PC-3 (cell line): ENCODE measurements around the gene MCL1. TPM values are rescaled to one million over a fixed set of nuclear protein-coding genes. Genes with fewer than 3 reads are reported as not detected.
A peak's percentile ranks its signal among the peaks of the same experiment; 100 is the strongest.

Experiments
- ATAC-seq: fragments of 200-7000 bp; cut with Tn5 transposase; 2 replicates; pipeline ENCODE4 v1.9.1; 2020; ENCODE audit warnings: mild to moderate bottlenecking, moderate library complexity
- BruUV-seq: library from RNA; stranded (reverse); fragments of 400-500 nt; replicated peaks from 2 replicates; lab custom pipeline; 2021; lab: Mats Ljungman, UMichigan
- CTCF ChIA-PET: fragments of 300-600 bp; sonication (Branson Sonifier 250); formaldehyde crosslinking; loops from one replicate; lab custom pipeline; 2022; ENCODE audit warnings: antibody characterized with exemption; lab: Charles Lee
- POLR2A ChIA-PET: fragments of 300-600 bp; sonication (Branson Sonifier 250); formaldehyde crosslinking; loops from one replicate; lab custom pipeline; 2022; ENCODE audit warnings: antibody characterized with exemption; ENCODE audit not compliant: unreplicated experiment; lab: Charles Lee
- DNase-seq: peaks from one replicate; pipeline ENCODE4 v3.0.0-alpha.2; 2015
- H2AFZ ChIP-seq: fragments of 300-600 bp; sonication (generic); 2 replicates; pipeline ENCODE4 v1.6.0; 2016; ENCODE audit warnings: antibody characterized with exemption, low read length
- H3F3A ChIP-seq: fragments of 300-600 bp; sonication (generic); one replicate; pipeline ENCODE4 v1.6.0; 2017; ENCODE audit warnings: antibody characterized with exemption, low read length, control low read depth, mild to moderate bottlenecking; ENCODE audit not compliant: unreplicated experiment
- H3K27ac ChIP-seq: fragments of 300-600 bp; sonication (generic); 2 replicates; pipeline ENCODE4 v1.5.1; 2016; ENCODE audit warnings: mild to moderate bottlenecking, low read length
- H3K27me3 ChIP-seq: fragments of 300-600 bp; sonication (generic); 2 replicates; pipeline ENCODE4 v1.6.1; 2016; ENCODE audit warnings: low read length, mixed read lengths
- H3K36me3 ChIP-seq: fragments of 300-600 bp; sonication (generic); 2 replicates; pipeline ENCODE4 v1.6.1; 2016; ENCODE audit warnings: low read depth, mixed run types, low read length, mixed read lengths
- H3K4me1 ChIP-seq: fragments of 300-600 bp; sonication (generic); 2 replicates; pipeline ENCODE4 v1.5.1; 2016; ENCODE audit warnings: low read length; ENCODE audit not compliant: insufficient read depth
- H3K4me2 ChIP-seq: fragments of 300-600 bp; sonication (generic); 2 replicates; pipeline ENCODE4 v1.6.0; 2016; ENCODE audit warnings: low read length
- H3K4me3 ChIP-seq: fragments of 300-600 bp; sonication (generic); 2 replicates; pipeline ENCODE4 v1.5.1; 2016; ENCODE audit warnings: mild to moderate bottlenecking, low read length, mixed read lengths
- H3K79me2 ChIP-seq: fragments of 300-600 bp; sonication (generic); 2 replicates; pipeline ENCODE4 v1.6.1; 2017; ENCODE audit warnings: low read length, mixed read lengths
- H3K9ac ChIP-seq: fragments of 300-600 bp; sonication (generic); 2 replicates; pipeline ENCODE4 v1.6.0; 2016; ENCODE audit warnings: mild to moderate bottlenecking, low read length
- H3K9me2 ChIP-seq: fragments of 300-600 bp; sonication (generic); replicated peaks from 2 replicates; pipeline ENCODE4 v1.6.1; 2016; ENCODE audit warnings: mixed run types, low read length, mixed read lengths
- H3K9me3 ChIP-seq: fragments of 300-600 bp; sonication (generic); 2 replicates; pipeline ENCODE4 v1.6.1; 2016; ENCODE audit warnings: low read length, mixed read lengths
- H4K20me1 ChIP-seq: fragments of 300-600 bp; sonication (generic); 2 replicates; pipeline ENCODE4 v1.6.1; 2016; ENCODE audit warnings: low read length, mixed read lengths
- EZH2 ChIP-seq: fragments of 300-600 bp; sonication (generic); IDR thresholded peaks from one replicate; pipeline ENCODE4 v1.6.1; 2017; ENCODE audit warnings: antibody characterized with exemption, mild to moderate bottlenecking, low read length; ENCODE audit not compliant: unreplicated experiment
- EZH2phosphoT487 ChIP-seq: fragments of 300-600 bp; sonication (generic); IDR thresholded peaks from 2 replicates; pipeline ENCODE4 v1.6.1; 2018; ENCODE audit warnings: mild to moderate bottlenecking, antibody characterized with exemption, low read length, borderline replicate concordance
- intact Hi-C: fragments of 100-400 bp; cut with micrococcal nuclease; formaldehyde crosslinking; loops from 2 replicates; pipeline ENCODE4 v1.9.0; 2023
- total RNA-seq: library from RNA; depleted of rRNA; stranded (reverse); fragments of >200 nt; gene quantifications from 2 replicates; pipeline ENCODE4 v1.2.3, GENCODE V29; 2014
- TF ChIP-seq, protein P1 (sequence below): fragments of 300-600 bp; sonication (generic); conservative IDR thresholded peaks from 2 replicates; pipeline ENCODE4 v1.5.1; 2017; ENCODE audit warnings: antibody characterized with exemption, low read depth, mild to moderate bottlenecking, low read length

MCL1 gene
- total RNA-seq, 1 experiment from 2014 or later, result 285 TPM

DNA sequence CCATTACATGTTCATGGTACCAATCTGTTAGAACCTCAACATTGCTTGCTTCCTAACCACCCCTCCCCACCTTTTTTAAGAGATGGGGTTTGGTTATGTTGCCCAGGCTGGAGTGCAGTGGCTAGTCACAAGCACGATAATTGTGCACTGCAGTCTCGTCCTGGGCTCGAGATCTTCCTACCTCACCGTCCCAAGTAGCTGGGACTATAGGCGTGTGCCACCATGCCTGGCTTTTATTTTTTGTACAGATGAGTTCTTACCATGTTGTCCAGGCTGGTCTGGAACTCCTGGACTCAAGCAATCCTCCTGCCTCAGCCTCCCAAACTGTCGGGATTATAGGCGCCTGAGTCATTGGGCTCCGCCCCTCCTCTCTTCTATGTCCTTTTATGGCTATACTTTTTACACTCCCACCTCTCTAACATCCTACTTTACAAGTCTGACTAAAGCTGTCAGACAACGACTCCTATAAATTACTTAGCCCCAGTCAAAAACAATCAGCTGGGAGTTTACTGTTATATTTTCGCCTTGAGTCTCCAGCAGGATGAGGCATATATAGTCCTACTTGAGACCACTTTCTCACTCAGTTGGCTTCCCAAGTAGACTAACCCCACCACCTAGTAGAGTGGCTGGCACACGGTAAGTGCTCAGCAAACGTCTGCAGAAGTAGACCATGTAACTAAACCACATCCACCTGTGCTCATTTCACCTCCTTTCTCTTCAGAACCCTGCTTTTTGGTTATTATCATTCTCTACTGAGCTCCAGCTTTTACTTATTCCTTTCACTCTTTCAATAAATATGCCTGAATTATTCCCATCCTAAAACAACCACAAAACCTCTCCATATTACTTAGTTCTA, 36.2 kb upstream of the MCL1 start:
- ChIA-PET CTCF (interaction anchor here (0.6 kb wide), 1 partner anchor 198 kb away, joined by 4 read pairs; no protein-coding TSS in a partner anchor), POLR2A (interaction anchor here (0.6 kb wide), 2 partner anchors 51 to 53 kb away, joined by 3 to 8 read pairs; no protein-coding TSS in a partner anchor)
- Histone ChIP-seq H3K9ac (peak overlapping the region; percentile 85; the same call in 1 of the 2 replicates), H3K4me3 (no peak overlapping the region), H3K36me3 (peaks cover 28% of the 10 kb centered on the region), H2AFZ (no peak overlapping the region), H3K4me2 (no peak overlapping the region), H3K9me3 (no peaks in the 10 kb centered on the region), H3K9me2 (no peaks in the 10 kb centered on the region), H3K79me2 (peaks cover 21% of the 10 kb centered on the region), H3F3A (peaks cover 14% of the 10 kb centered on the region), H4K20me1 (no peaks in the 10 kb centered on the region), H3K27ac (peak overlapping the region; percentile 98), H3K27me3 (no peaks in the 10 kb centered on the region), H3K4me1 (peaks cover 57% of the 10 kb centered on the region)
- BruUV-seq, result no TSS peak
- TF ChIP-seq EZH2phosphoT487 (no peak), EZH2 (no peak)
- TF ChIP-seq, protein P1, sequence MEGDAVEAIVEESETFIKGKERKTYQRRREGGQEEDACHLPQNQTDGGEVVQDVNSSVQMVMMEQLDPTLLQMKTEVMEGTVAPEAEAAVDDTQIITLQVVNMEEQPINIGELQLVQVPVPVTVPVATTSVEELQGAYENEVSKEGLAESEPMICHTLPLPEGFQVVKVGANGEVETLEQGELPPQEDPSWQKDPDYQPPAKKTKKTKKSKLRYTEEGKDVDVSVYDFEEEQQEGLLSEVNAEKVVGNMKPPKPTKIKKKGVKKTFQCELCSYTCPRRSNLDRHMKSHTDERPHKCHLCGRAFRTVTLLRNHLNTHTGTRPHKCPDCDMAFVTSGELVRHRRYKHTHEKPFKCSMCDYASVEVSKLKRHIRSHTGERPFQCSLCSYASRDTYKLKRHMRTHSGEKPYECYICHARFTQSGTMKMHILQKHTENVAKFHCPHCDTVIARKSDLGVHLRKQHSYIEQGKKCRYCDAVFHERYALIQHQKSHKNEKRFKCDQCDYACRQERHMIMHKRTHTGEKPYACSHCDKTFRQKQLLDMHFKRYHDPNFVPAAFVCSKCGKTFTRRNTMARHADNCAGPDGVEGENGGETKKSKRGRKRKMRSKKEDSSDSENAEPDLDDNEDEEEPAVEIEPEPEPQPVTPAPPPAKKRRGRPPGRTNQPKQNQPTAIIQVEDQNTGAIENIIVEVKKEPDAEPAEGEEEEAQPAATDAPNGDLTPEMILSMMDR, result no peak
- ATAC-seq (no peak), DNase-seq (peak; percentile 53)
- intact Hi-C loops, result no loop called here

DNA sequence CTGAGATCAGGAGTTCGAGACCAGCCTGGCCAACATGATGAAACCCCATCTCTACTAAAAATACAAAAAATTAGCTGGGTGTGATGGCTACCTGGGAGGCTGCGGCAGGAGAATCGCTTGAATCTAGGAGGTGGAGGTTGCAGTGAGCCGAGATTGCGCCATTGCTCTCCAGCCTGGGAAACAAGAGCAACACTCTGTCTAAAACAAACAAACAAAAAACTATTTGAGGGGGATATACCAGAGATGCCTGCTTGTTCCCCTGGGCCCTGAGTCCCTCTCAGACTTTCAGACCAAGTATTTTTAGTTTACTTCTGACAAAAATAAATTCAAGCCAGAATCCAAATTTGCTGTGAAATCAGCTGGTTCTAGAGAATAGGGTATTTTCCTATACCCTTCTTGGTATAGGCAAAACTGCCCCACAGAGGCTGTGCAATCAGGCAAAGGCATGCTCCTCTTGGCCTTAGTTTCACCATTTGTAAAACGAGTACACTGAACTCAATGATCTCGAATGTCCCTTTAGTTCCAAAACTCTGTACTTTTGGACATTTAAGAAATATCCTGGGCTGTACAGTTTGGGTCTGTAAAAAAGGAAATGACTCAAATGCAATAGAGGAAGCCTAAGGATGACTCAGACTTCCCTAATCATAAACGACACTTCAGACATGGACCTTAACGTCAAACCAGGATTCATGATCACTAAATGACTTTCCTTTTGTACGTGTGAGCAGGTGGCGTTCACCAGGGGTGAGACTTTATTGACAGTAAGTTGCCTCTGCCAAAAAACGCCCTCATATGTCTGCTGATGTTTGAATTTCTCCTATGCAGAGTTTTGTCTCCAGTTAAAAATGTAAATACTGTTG, 33.9 kb upstream of the MCL1 start:
- H3K36me3 ChIP-seq, result peaks cover 13% of the 10 kb centered on the region
- DNase-seq, result peak; percentile 98
- H3K9me3 ChIP-seq, result no peaks in the 10 kb centered on the region
- H3K4me3 ChIP-seq, result peak overlapping the region; percentile 20; the same call in 1 of the 2 replicates
- peak overlapping the region; percentile 98 for H3K27ac ChIP-seq
- peaks cover 28% of the 10 kb centered on the region for H3K79me2 ChIP-seq
- peak; percentile 86 for ATAC-seq
- BruUV-seq, result TSS peak; percentile 43
- intact Hi-C loops, result loop anchor here (2.0 to 5.0 kb wide), 2 partner anchors 34 to 264 kb away; partner anchors contain the start of genes ARNT and MCL1
- H4K20me1 ChIP-seq, result no peaks in the 10 kb centered on the region
- H3K9me2 ChIP-seq, result no peaks in the 10 kb centered on the region
- H3F3A ChIP-seq, result peaks cover 14% of the 10 kb centered on the region
- H3K4me2 ChIP-seq, result peak overlapping the region; percentile 66
- peaks cover 51% of the 10 kb centered on the region for H3K4me1 ChIP-seq
- H3K9ac ChIP-seq, result peak overlapping the region; percentile 95
- CTCF ChIA-PET, result interaction anchor here (0.6 kb wide), 1 partner anchor 51 kb away, joined by 3 read pairs; no protein-coding TSS in a partner anchor
- POLR2A ChIA-PET, result interaction anchor here (0.6 to 1.4 kb wide), 3 partner anchors 17 to 223 kb away, joined by 3 to 7 read pairs (median 3); partner anchors contain the start of gene MCL1
- no peaks in the 10 kb centered on the region for H3K27me3 ChIP-seq
- TF ChIP-seq EZH2 (no peak), EZH2phosphoT487 (no peak)
- TF ChIP-seq, protein P1, result no peak
- H2AFZ ChIP-seq, result no peak overlapping the region
